OCI-LY3 (cell line): ENCODE measurements around the gene ZFR2.

Experiments used
- H2AFZ ChIP-seq: fragments of 200-600, 300-600 bp; shearing (Covaris generic); 2 replicates; pipeline ENCODE4 v1.6.0; 2014; ENCODE audit warnings: antibody characterized with exemption, low read depth, low read length
- H3K27ac ChIP-seq: fragments of 200-600, 300-600 bp; sonication (generic); 2 replicates; pipeline ENCODE4 v1.5.1; 2014; ENCODE audit warnings: mild to moderate bottlenecking, low read length, moderate library complexity, mixed read lengths
- H3K27me3 ChIP-seq: fragments of 200-600, 300-600 bp; sonication (generic); 2 replicates; pipeline ENCODE4 v1.6.1; 2014; ENCODE audit warnings: low read depth, low read length, mixed read lengths
- H3K36me3 ChIP-seq: fragments of 200-600, 300-600 bp; sonication (generic); replicated peaks from 2 replicates; pipeline ENCODE3; 2014; ENCODE audit warnings: low read depth, low read length, mixed read lengths
- H3K4me1 ChIP-seq: fragments of 300-600, 200-600 bp; sonication (generic); 2 replicates; pipeline ENCODE4 v1.6.1; 2014; ENCODE audit warnings: low read length, mixed read lengths
- H3K4me2 ChIP-seq: fragments of 200-600, 300-600 bp; sonication (generic); 2 replicates; pipeline ENCODE4 v1.6.1; 2014; ENCODE audit warnings: low read length, mixed read lengths
- H3K4me3 ChIP-seq: fragments of 300-600, 200-600 bp; sonication (generic); 2 replicates; pipeline ENCODE4 v1.5.1; 2014; ENCODE audit warnings: antibody characterized with exemption, mild to moderate bottlenecking, low read length, moderate library complexity
- H3K79me2 ChIP-seq: fragments of 300-600, 200-600 bp; shearing (Covaris generic); 2 replicates; pipeline ENCODE4 v1.6.1; 2014; ENCODE audit warnings: mild to moderate bottlenecking, low read length, mixed read lengths
- H3K9ac ChIP-seq: fragments of 300-600, 200-600 bp; shearing (Covaris generic); 2 replicates; pipeline ENCODE4 v1.6.0; 2014; ENCODE audit warnings: mild to moderate bottlenecking, low read length, moderate library complexity
- H3K9me3 ChIP-seq: fragments of 200-600, 300-600 bp; shearing (Covaris generic); 2 replicates; pipeline ENCODE4 v1.6.1; 2014; ENCODE audit warnings: low read length, mixed read lengths; ENCODE audit not compliant: insufficient read depth
- H4K20me1 ChIP-seq: fragments of 200-600, 300-600 bp; sonication (generic); 2 replicates; pipeline ENCODE4 v1.6.1; 2016; ENCODE audit warnings: low read length, mixed read lengths; ENCODE audit not compliant: insufficient read depth
- CTCF ChIP-seq: fragments of 200-600, 300-600 bp; sonication (generic); IDR thresholded peaks from 2 replicates; pipeline ENCODE4 v1.5.1; 2014; ENCODE audit warnings: antibody characterized with exemption, low read length, low read depth
- EZH2phosphoT487 ChIP-seq: fragments of 200-600 bp; shearing (Covaris generic); IDR thresholded peaks from 2 replicates; pipeline ENCODE4 v1.6.1; 2018; ENCODE audit warnings: antibody characterized with exemption, mixed run types, low read depth

Gene ZFR2

GRCh38 chr19:3832001-3832400 is 36.8 kb downstream of the ZFR2 start:
- Histone ChIP-seq H3K9me3 (no peaks in the 10 kb centered on the region), H3K4me2 (no peak overlapping the region), H3K4me3 (no peak overlapping the region), H4K20me1 (no peaks in the 10 kb centered on the region), H2AFZ (no peak overlapping the region), H3K9ac (no peak overlapping the region), H3K27me3 (no peaks in the 10 kb centered on the region), H3K4me1 (peaks cover 4% of the 10 kb centered on the region; the same call in 1 of the 2 replicates), H3K79me2 (no peaks in the 10 kb centered on the region), H3K36me3 (no peaks in the 10 kb centered on the region), H3K27ac (no peak overlapping the region)
- TF ChIP-seq CTCF = no peak
- no peak for TF ChIP-seq EZH2phosphoT487

- Histone ChIP-seq H3K4me3 (no peak overlapping the region), H3K27me3 (no peaks in the 10 kb centered on the region), H3K9me3 (no peaks in the 10 kb centered on the region), H3K79me2 (no peaks in the 10 kb centered on the region), H3K4me2 (no peak overlapping the region), H3K4me1 (peaks cover 4% of the 10 kb centered on the region; the same call in 1 of the 2 replicates), H2AFZ (no peak overlapping the region), H3K36me3 (no peaks in the 10 kb centered on the region), H3K27ac (no peak overlapping the region), H4K20me1 (no peaks in the 10 kb centered on the region), H3K9ac (no peak overlapping the region)
- no peak for TF ChIP-seq EZH2phosphoT487
- TF ChIP-seq CTCF = no peak
Observed at GRCh38 chr19:3831601-3832000, 37.2 kb downstream of the ZFR2 start.

GRCh38 chr19:3830621-3831589 is 37.9 kb downstream of the ZFR2 start:
- H3K4me1 ChIP-seq = peaks cover 4% of the 10 kb centered on the region; the same call in 1 of the 2 replicates
- no peaks in the 10 kb centered on the region for H3K36me3 ChIP-seq
- H2AFZ ChIP-seq = no peak overlapping the region
- no peaks in the 10 kb centered on the region for H3K79me2 ChIP-seq
- no peaks in the 10 kb centered on the region for H3K9me3 ChIP-seq
- H4K20me1 ChIP-seq = no peaks in the 10 kb centered on the region
- no peak overlapping the region for H3K27ac ChIP-seq
- no peaks in the 10 kb centered on the region for H3K27me3 ChIP-seq
- H3K9ac ChIP-seq = no peak overlapping the region
- H3K4me3 ChIP-seq = no peak overlapping the region
- no peak for TF ChIP-seq EZH2phosphoT487
- no peak for TF ChIP-seq CTCF
- no peak overlapping the region for H3K4me2 ChIP-seq

- no peaks in the 10 kb centered on the region for H3K27me3 ChIP-seq
- no peak overlapping the region for H3K4me3 ChIP-seq
- H4K20me1 ChIP-seq = no peaks in the 10 kb centered on the region
- no peak overlapping the region for H3K27ac ChIP-seq
- no peaks in the 10 kb centered on the region for H3K9me3 ChIP-seq
- peaks cover 4% of the 10 kb centered on the region; the same call in 1 of the 2 replicates for H3K4me1 ChIP-seq
- no peak overlapping the region for H3K9ac ChIP-seq
- TF ChIP-seq EZH2phosphoT487 (no peak), CTCF (no peak)
- H3K4me2 ChIP-seq = no peak overlapping the region
- no peak overlapping the region for H2AFZ ChIP-seq
- H3K79me2 ChIP-seq = no peaks in the 10 kb centered on the region
- no peaks in the 10 kb centered on the region for H3K36me3 ChIP-seq
Observed at GRCh38 chr19:3827306-3827705, 41.5 kb downstream of the ZFR2 start.
